Immature natural killer cell (primary cell): ENCODE data around the gene FAR2. TPM values are rescaled to one million over a fixed set of nuclear protein-coding genes. Genes with fewer than 3 reads are reported as not detected.
A peak's percentile ranks its signal among the peaks of the same experiment; 100 is the strongest.

Experiments used
- DNase-seq, 3 donors: peaks; one replicate each; pipeline ENCODE4 v3.0.0; 2022; ENCODE audit warnings: mixed read lengths in 1 of 3
- H3K27ac Mint-ChIP-seq, 6 donors: one replicate each; pipeline ENCODE4 v1.8.0; 2020; ENCODE audit warnings: mixed read lengths in 6 of 6, mild to moderate bottlenecking in 5 of 6, inconsistent platforms in 4 of 6, moderate library complexity in 3 of 6
- H3K27me3 Mint-ChIP-seq, 3 donors: one replicate each; pipeline ENCODE4 v1.8.0; 2020 to 2021; ENCODE audit warnings: low read depth in 3 of 3, mild to moderate bottlenecking in 3 of 3, mixed read lengths in 3 of 3, moderate library complexity in 3 of 3, inconsistent platforms in 1 of 3
- H3K36me3 Mint-ChIP-seq, 3 donors: one replicate each; pipeline ENCODE4 v1.8.0; 2020; ENCODE audit warnings: mixed read lengths in 3 of 3, inconsistent platforms in 2 of 3, mild to moderate bottlenecking in 2 of 3
- H3K4me1 Mint-ChIP-seq, 2 donors: one replicate each; pipeline ENCODE4 v1.8.0; 2020; ENCODE audit warnings: inconsistent platforms in 2 of 2, mild to moderate bottlenecking in 2 of 2, mixed read lengths in 2 of 2, moderate library complexity in 1 of 2
- H3K4me3 Mint-ChIP-seq, 5 donors: one replicate each; pipeline ENCODE4 v1.8.0; 2020; ENCODE audit warnings: mild to moderate bottlenecking in 5 of 5, mixed read lengths in 5 of 5, inconsistent platforms in 3 of 5, moderate library complexity in 3 of 5
- H3K9me3 Mint-ChIP-seq, 6 donors: one replicate each; pipeline ENCODE4 v1.8.0; 2020; ENCODE audit warnings: mild to moderate bottlenecking in 6 of 6, mixed read lengths in 6 of 6, inconsistent platforms in 4 of 6, moderate library complexity in 3 of 6
- polyA plus RNA-seq, 3 donors: library from polyadenylated mRNA; unstranded; fragments of 300-500 nt; fragmentation: Illumina TruSeq; gene quantifications; one replicate each; pipeline ENCODE4 v1.2.3, GENCODE V29; 2021

FAR2 gene
- polyA plus RNA-seq, 3 donors from 2014 or later, result 1.5 to 1.8 TPM; not detected in 1

GRCh38 chr12:29301114-29301513, 152.0 kb downstream of the FAR2 start:
- Mint-ChIP-seq H3K27me3 (peaks cover 0 to 5% (median 0%) of the 10 kb centered on the region in 3 donors), H3K4me3 (no peak overlapping the region), H3K9me3 (no peaks in the 10 kb centered on the region), H3K27ac (no peak overlapping the region), H3K4me1 (no peaks in the 10 kb centered on the region), H3K36me3 (no peaks in the 10 kb centered on the region)
- DNase-seq, result no peak

GRCh38 chr12:29304388-29304787, 155.3 kb downstream of the FAR2 start:
- H3K9me3 Mint-ChIP-seq, result no peaks in the 10 kb centered on the region
- H3K36me3 Mint-ChIP-seq, result no peaks in the 10 kb centered on the region
- no peak overlapping the region for H3K4me3 Mint-ChIP-seq
- no peak for DNase-seq
- no peaks in the 10 kb centered on the region for H3K4me1 Mint-ChIP-seq
- H3K27ac Mint-ChIP-seq, result no peak overlapping the region
- peaks cover 0 to 5% (median 0%) of the 10 kb centered on the region in 3 donors for H3K27me3 Mint-ChIP-seq

GRCh38 chr12:29306266-29306665, 157.2 kb downstream of the FAR2 start:
- Mint-ChIP-seq H3K4me3 (no peak overlapping the region), H3K36me3 (no peaks in the 10 kb centered on the region), H3K27ac (no peak overlapping the region), H3K27me3 (no peaks in the 10 kb centered on the region), H3K4me1 (no peaks in the 10 kb centered on the region), H3K9me3 (no peaks in the 10 kb centered on the region)
- DNase-seq, result no peak

GRCh38 chr12:29306682-29307081, 157.6 kb downstream of the FAR2 start:
- no peak overlapping the region for H3K27ac Mint-ChIP-seq

GRCh38 chr12:29309320-29309902, 160.3 kb downstream of the FAR2 start:
- no peak overlapping the region for H3K4me3 Mint-ChIP-seq
- no peaks in the 10 kb centered on the region for H3K36me3 Mint-ChIP-seq
- DNase-seq, result no peak

More at GRCh38 chr12:29306682-29307081, 157.6 kb downstream of the FAR2 start:
- Mint-ChIP-seq H3K36me3 (no peaks in the 10 kb centered on the region), H3K4me1 (no peaks in the 10 kb centered on the region), H3K27me3 (no peaks in the 10 kb centered on the region), H3K9me3 (no peaks in the 10 kb centered on the region), H3K4me3 (no peak overlapping the region)
- no peak for DNase-seq

DNA sequence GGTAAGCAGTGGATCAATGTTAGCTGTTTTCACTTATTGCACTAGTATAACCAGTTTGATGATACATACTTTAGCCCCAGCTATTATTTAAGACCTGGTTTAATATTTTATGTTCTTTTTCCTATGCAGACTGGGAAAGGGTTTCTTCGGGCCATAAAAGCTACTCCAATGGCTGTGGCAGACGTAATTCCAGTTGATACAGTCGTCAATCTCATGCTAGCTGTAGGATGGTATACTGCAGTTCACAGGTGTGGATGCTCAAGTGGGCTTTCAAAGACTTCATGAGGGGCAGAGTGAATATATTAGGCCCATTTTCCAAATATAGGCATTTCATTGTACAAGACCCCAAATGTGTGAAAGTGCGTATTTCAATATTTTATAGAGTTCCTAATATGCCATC, 161.8 kb downstream of the FAR2 start:
- no peak for DNase-seq
- Mint-ChIP-seq H3K4me3 (no peak overlapping the region), H3K27me3 (peaks cover 0 to 2% (median 0%) of the 10 kb centered on the region in 3 donors), H3K36me3 (no peaks in the 10 kb centered on the region), H3K9me3 (no peaks in the 10 kb centered on the region), H3K27ac (no peak overlapping the region), H3K4me1 (no peaks in the 10 kb centered on the region)

More at GRCh38 chr12:29309320-29309902, 160.3 kb downstream of the FAR2 start:
- Mint-ChIP-seq H3K4me1 (no peaks in the 10 kb centered on the region), H3K9me3 (no peaks in the 10 kb centered on the region), H3K27ac (no peak overlapping the region), H3K27me3 (peaks cover 0 to 2% (median 0%) of the 10 kb centered on the region in 3 donors)

DNA sequence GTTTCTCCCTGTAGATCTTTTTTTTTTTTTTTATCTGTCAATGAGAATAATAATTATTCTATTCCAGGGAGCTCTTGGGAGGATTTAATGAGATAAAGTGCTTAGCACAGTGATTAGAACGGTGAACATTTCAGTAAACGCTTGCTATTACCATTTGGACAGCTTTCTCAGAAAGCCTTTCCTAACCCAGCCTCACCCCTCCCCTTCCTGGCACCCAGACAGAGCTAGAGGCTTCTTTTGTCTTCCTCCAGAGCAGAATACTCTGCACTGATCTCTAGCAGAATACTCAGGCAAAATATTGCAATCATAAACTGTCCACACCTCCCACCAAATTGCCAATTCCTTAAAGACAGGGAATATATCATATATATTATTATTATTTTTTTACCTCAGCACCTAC, 165.3 kb downstream of the FAR2 start:
- no peak overlapping the region for H3K27ac Mint-ChIP-seq
- H3K36me3 Mint-ChIP-seq, result no peaks in the 10 kb centered on the region
- H3K27me3 Mint-ChIP-seq, result peaks cover 0 to 2% (median 0%) of the 10 kb centered on the region in 3 donors

DNA sequence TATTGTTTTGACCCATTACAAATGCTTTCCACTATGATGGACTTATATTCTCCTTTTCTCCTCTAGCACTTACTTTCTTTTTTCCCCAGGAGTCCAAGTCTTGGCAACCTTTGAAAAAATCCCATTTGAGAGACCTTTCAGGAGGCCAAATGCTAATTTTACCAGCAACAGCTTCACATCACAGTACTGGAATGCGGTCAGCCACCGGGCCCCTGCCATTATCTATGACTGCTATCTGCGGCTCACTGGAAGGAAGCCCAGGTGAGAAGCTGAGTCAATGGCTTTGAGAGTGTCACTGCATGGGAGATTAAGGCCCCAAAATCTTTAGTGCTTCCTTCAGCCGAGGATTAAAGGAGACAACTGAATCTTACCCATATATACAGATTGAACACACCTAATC, 167.7 kb downstream of the FAR2 start:
- peaks cover 0 to 2% (median 0%) of the 10 kb centered on the region in 3 donors for H3K27me3 Mint-ChIP-seq
- no peaks in the 10 kb centered on the region for H3K9me3 Mint-ChIP-seq
- H3K36me3 Mint-ChIP-seq, result no peaks in the 10 kb centered on the region
- peaks cover 11 to 19% of the 10 kb centered on the region in 2 donors for H3K4me1 Mint-ChIP-seq
- no peak overlapping the region for H3K4me3 Mint-ChIP-seq
- H3K27ac Mint-ChIP-seq, result no peak overlapping the region
- DNase-seq, result no peak

More for the DNA sequence above, 165.3 kb downstream of the FAR2 start:
- Mint-ChIP-seq H3K4me1 (peaks cover 11 to 19% of the 10 kb centered on the region in 2 donors), H3K9me3 (no peaks in the 10 kb centered on the region), H3K4me3 (no peak overlapping the region)
- DNase-seq, result no peak

GRCh38 chr12:29317556-29318363, 168.7 kb downstream of the FAR2 start:
- DNase-seq, result peak; percentile 23 to 52 (median 45)
- peaks cover 11 to 19% of the 10 kb centered on the region in 2 donors for H3K4me1 Mint-ChIP-seq
- H3K4me3 Mint-ChIP-seq, result peak overlapping the region in 1 of 5 donors; percentile 16
- peaks cover 0 to 2% (median 0%) of the 10 kb centered on the region in 3 donors for H3K27me3 Mint-ChIP-seq
- no peaks in the 10 kb centered on the region for H3K9me3 Mint-ChIP-seq
- H3K27ac Mint-ChIP-seq, result no peak overlapping the region
- peaks cover 0 to 5% (median 0%) of the 10 kb centered on the region in 3 donors for H3K36me3 Mint-ChIP-seq

GRCh38 chr12:29320295-29321085, 171.4 kb downstream of the FAR2 start:
- Mint-ChIP-seq H3K36me3 (peaks cover 7 to 18% (median 7%) of the 10 kb centered on the region in 3 donors), H3K27ac (no peak overlapping the region), H3K4me1 (peaks cover 11 to 19% of the 10 kb centered on the region in 2 donors), H3K4me3 (no peak overlapping the region), H3K27me3 (no peaks in the 10 kb centered on the region), H3K9me3 (peaks cover 0 to 3% (median 0%) of the 10 kb centered on the region in 6 donors)
- DNase-seq, result no peak

DNA sequence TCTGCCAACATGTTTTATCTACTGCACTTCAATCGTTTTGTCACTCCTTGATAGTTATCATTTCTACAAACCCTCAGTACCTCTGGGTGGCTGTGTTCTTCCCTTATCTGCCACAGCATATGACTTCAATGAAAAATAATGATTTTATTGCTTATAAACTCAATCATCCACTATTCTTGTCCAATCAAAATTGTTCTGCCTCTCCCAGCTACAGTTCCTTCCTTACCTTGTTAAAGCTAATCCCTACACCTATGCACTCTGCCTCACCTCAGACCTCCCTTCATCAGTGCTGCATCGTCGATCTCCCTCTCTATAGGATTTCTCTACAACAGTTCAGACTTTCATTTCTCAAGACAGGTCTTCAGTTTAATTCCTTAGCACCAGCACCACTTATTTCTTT, 173.1 kb downstream of the FAR2 start:
- Mint-ChIP-seq H3K27ac (no peak overlapping the region), H3K4me3 (no peak overlapping the region), H3K9me3 (peaks cover 0 to 3% (median 0%) of the 10 kb centered on the region in 6 donors), H3K36me3 (peaks cover 7 to 20% (median 9%) of the 10 kb centered on the region in 3 donors), H3K4me1 (peaks cover 10 to 11% of the 10 kb centered on the region in 2 donors), H3K27me3 (no peaks in the 10 kb centered on the region)
- no peak for DNase-seq

DNA sequence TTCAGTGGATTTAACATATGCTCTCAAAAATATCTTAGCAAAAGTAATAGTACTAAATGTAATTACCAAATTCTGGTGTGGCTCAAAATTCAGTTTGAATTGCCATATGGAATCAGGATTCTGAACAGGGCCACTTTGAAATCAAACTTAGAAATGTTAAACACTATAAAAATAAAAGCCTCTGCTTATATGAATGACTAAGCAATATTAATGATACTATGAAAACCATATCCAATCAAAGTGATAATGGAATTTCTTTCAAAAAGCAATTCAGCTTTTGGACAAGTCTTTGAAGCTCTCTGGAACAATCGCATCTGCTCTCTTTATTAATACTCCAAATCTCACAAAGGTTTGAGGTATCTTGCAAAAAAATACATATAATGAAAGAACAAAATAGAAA, 180.3 kb downstream of the FAR2 start:
- peaks cover 0 to 3% (median 0%) of the 10 kb centered on the region in 6 donors for H3K9me3 Mint-ChIP-seq
- no peaks in the 10 kb centered on the region for H3K4me1 Mint-ChIP-seq
- peaks cover 0 to 8% (median 4%) of the 10 kb centered on the region in 3 donors for H3K36me3 Mint-ChIP-seq

GRCh38 chr12:29333178-29333577, 184.1 kb downstream of the FAR2 start:
- Mint-ChIP-seq H3K27me3 (no peaks in the 10 kb centered on the region), H3K4me1 (no peaks in the 10 kb centered on the region), H3K36me3 (peaks cover 0 to 3% (median 0%) of the 10 kb centered on the region in 3 donors), H3K4me3 (no peak overlapping the region), H3K9me3 (no peaks in the 10 kb centered on the region), H3K27ac (no peak overlapping the region)
- DNase-seq, result no peak

More for the DNA sequence above, 180.3 kb downstream of the FAR2 start:
- no peak for DNase-seq
- Mint-ChIP-seq H3K27me3 (no peaks in the 10 kb centered on the region), H3K27ac (no peak overlapping the region), H3K4me3 (no peak overlapping the region)

GRCh38 chr12:29334937-29335336, 185.9 kb downstream of the FAR2 start:
- Mint-ChIP-seq H3K36me3 (peaks cover 0 to 5% (median 5%) of the 10 kb centered on the region in 3 donors), H3K27me3 (no peaks in the 10 kb centered on the region)

More at GRCh38 chr12:29334937-29335336, 185.9 kb downstream of the FAR2 start:
- no peak for DNase-seq
- Mint-ChIP-seq H3K4me1 (no peaks in the 10 kb centered on the region), H3K9me3 (no peaks in the 10 kb centered on the region), H3K4me3 (no peak overlapping the region), H3K27ac (no peak overlapping the region)
